Neural progenitor cell (in vitro differentiated cells): ENCODE results near the gene TPM1. TPM values are rescaled to one million over a fixed set of nuclear protein-coding genes. Genes with fewer than 3 reads are reported as not detected.

ENCODE experiments used
- DNase-seq: peaks from one replicate; pipeline ENCODE4 v3.0.0-alpha.2; 2016; ENCODE audit warnings: low spot score
- H2AFZ ChIP-seq: fragments of 200-600 bp; sonication (generic); replicated peaks from 2 replicates; pipeline ENCODE4 v1.6.1; 2016; ENCODE audit warnings: antibody characterized with exemption
- H3F3A ChIP-seq: fragments of 200-600 bp; sonication (generic); 2 replicates; pipeline ENCODE4 v1.6.1; 2016; ENCODE audit warnings: antibody characterized with exemption, low read depth
- H3K27ac ChIP-seq: fragments of 200-600 bp; sonication (generic); 2 replicates; pipeline ENCODE4 v1.5.1; 2016; ENCODE audit warnings: mild to moderate bottlenecking
- H3K27me3 ChIP-seq: fragments of 200-600 bp; sonication (generic); 2 replicates; pipeline ENCODE4 v1.6.1; 2016; ENCODE audit warnings: mild to moderate bottlenecking, moderate library complexity
- H3K36me3 ChIP-seq: fragments of 200-600 bp; sonication (generic); 2 replicates; pipeline ENCODE4 v1.5.1; 2016
- H3K4me1 ChIP-seq: fragments of 200-600 bp; sonication (generic); 2 replicates; pipeline ENCODE4 v1.6.1; 2016; ENCODE audit warnings: mixed run types
- H3K4me2 ChIP-seq: fragments of 200-600 bp; sonication (generic); 2 replicates; pipeline ENCODE4 v1.6.1; 2016
- H3K4me3 ChIP-seq: fragments of 200-600 bp; sonication (generic); 2 replicates; pipeline ENCODE4 v1.5.1; 2016
- H3K79me2 ChIP-seq: fragments of 200-600 bp; sonication (generic); 2 replicates; pipeline ENCODE4 v1.6.1; 2016; ENCODE audit warnings: low read depth
- H3K9ac ChIP-seq: fragments of 200-600 bp; sonication (generic); 2 replicates; pipeline ENCODE4 v1.6.1; 2016
- H3K9me3 ChIP-seq: fragments of 200-600 bp; sonication (generic); 2 replicates; pipeline ENCODE4 v1.5.1; 2016; ENCODE audit warnings: low read depth
- H4K20me1 ChIP-seq: fragments of 200-600 bp; sonication (generic); 2 replicates; pipeline ENCODE4 v1.6.1; 2016; ENCODE audit warnings: low read depth
- H3K27ac Mint-ChIP-seq: 3 replicates; pipeline ENCODE4 v1.8.0; 2021; ENCODE audit warnings: mixed read lengths
- H3K27me3 Mint-ChIP-seq: 2 replicates; pipeline ENCODE4 v1.8.0; 2022; ENCODE audit warnings: low read depth, mild to moderate bottlenecking, inconsistent platforms, moderate library complexity, mixed read lengths; ENCODE audit not compliant: insufficient read depth
- H3K36me3 Mint-ChIP-seq: 3 replicates; pipeline ENCODE4 v1.8.0; 2021; ENCODE audit warnings: mixed read lengths
- H3K4me1 Mint-ChIP-seq: 3 replicates; pipeline ENCODE4 v1.8.0; 2021; ENCODE audit warnings: mixed read lengths
- H3K4me3 Mint-ChIP-seq: 3 replicates; pipeline ENCODE4 v1.8.0; 2021; ENCODE audit warnings: mild to moderate bottlenecking, moderate library complexity, mixed read lengths
- H3K9me3 Mint-ChIP-seq: 3 replicates; pipeline ENCODE4 v1.8.0; 2020; ENCODE audit warnings: mixed read lengths
- EZH2 ChIP-seq: fragments of 200-600 bp; sonication (generic); IDR thresholded peaks from 2 replicates; pipeline ENCODE4 v1.6.1; 2017; ENCODE audit warnings: antibody characterized with exemption, mild to moderate bottlenecking, moderate library complexity
- EZH2phosphoT487 ChIP-seq: fragments of 200-600 bp; sonication (generic); IDR thresholded peaks from 2 replicates; pipeline ENCODE4 v1.6.1; 2017; ENCODE audit warnings: antibody characterized with exemption
- total RNA-seq: library from RNA; depleted of rRNA; stranded (reverse); fragments of >200 nt; gene quantifications from 2 replicates; pipeline ENCODE4 v1.2.3, GENCODE V29; 2015; ENCODE audit warnings: low replicate concordance
- TF ChIP-seq, protein P1 (sequence below): fragments of 200-600 bp; sonication (generic); IDR thresholded peaks from 2 replicates; pipeline ENCODE4 v1.5.1; 2017; ENCODE audit warnings: antibody characterized with exemption, mild to moderate bottlenecking

The TPM1 gene
- total RNA-seq, 1 donor from 2014 or later, result 623 TPM

DNA sequence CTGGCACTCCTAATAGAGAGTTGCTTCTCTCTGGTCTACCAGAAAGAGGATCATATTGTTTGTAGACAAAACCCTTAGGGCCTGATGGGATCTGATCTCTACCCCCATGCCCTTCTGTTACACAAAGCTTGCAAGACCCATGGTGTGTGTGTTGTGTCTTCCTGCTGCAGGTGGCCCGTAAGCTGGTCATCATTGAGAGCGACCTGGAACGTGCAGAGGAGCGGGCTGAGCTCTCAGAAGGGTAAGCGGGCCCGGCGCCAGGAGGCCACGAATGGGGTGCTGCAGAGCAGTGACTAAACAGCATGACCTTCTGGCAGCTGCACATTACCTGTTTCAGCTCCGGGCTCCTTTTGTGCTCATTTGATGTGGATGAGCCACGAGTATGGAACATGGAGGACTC is 18.2 kb downstream of the TPM1 start:
- TF ChIP-seq, protein P1, sequence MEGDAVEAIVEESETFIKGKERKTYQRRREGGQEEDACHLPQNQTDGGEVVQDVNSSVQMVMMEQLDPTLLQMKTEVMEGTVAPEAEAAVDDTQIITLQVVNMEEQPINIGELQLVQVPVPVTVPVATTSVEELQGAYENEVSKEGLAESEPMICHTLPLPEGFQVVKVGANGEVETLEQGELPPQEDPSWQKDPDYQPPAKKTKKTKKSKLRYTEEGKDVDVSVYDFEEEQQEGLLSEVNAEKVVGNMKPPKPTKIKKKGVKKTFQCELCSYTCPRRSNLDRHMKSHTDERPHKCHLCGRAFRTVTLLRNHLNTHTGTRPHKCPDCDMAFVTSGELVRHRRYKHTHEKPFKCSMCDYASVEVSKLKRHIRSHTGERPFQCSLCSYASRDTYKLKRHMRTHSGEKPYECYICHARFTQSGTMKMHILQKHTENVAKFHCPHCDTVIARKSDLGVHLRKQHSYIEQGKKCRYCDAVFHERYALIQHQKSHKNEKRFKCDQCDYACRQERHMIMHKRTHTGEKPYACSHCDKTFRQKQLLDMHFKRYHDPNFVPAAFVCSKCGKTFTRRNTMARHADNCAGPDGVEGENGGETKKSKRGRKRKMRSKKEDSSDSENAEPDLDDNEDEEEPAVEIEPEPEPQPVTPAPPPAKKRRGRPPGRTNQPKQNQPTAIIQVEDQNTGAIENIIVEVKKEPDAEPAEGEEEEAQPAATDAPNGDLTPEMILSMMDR, result no peak
- no peak for TF ChIP-seq EZH2
- no peak for TF ChIP-seq EZH2phosphoT487
- H3K4me1 Mint-ChIP-seq, result peaks cover 8% of the 10 kb centered on the region
- Histone ChIP-seq H3F3A (peaks cover 53% of the 10 kb centered on the region), H4K20me1 (peaks cover 15% of the 10 kb centered on the region), H3K79me2 (peaks cover 6% of the 10 kb centered on the region), H3K27me3 (no peaks in the 10 kb centered on the region), H3K9ac (no peak overlapping the region), H2AFZ (no peak overlapping the region), H3K4me1 (no peaks in the 10 kb centered on the region), H3K36me3 (peaks cover 61% of the 10 kb centered on the region), H3K27ac (no peak overlapping the region), H3K9me3 (no peaks in the 10 kb centered on the region), H3K4me3 (no peak overlapping the region), H3K4me2 (no peak overlapping the region)
- H3K36me3 Mint-ChIP-seq, result peaks cover 59% of the 10 kb centered on the region
- H3K4me3 Mint-ChIP-seq, result no peak overlapping the region
- DNase-seq, result no peak
- H3K9me3 Mint-ChIP-seq, result no peaks in the 10 kb centered on the region
- H3K27ac Mint-ChIP-seq, result no peak overlapping the region
- H3K27me3 Mint-ChIP-seq, result no peaks in the 10 kb centered on the region

DNA sequence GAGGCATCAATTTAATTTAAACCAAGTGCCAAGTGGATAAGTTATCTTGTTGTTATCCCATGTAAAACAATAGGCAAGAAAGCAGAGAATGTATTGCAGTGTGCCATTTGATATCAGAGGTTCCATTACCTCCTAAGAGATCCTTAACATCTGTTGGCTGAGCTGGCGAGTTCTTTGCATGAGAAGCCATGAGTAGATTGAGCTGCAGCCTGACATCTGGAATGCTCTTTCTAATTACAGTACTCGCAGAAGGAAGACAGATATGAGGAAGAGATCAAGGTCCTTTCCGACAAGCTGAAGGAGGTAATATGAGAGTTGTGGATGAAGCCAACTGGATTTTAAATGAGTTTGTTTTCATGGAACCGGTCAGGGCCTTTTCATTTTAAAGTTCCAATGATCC is 19.4 kb downstream of the TPM1 start:
- H3K4me1 ChIP-seq, result no peaks in the 10 kb centered on the region
- no peak overlapping the region for H3K9ac ChIP-seq
- no peak overlapping the region for H3K4me3 ChIP-seq
- H3K36me3 ChIP-seq, result peaks cover 61% of the 10 kb centered on the region
- H3F3A ChIP-seq, result peaks cover 55% of the 10 kb centered on the region
- Mint-ChIP-seq H3K36me3 (peaks cover 62% of the 10 kb centered on the region), H3K27ac (no peak overlapping the region), H3K27me3 (no peaks in the 10 kb centered on the region), H3K9me3 (no peaks in the 10 kb centered on the region), H3K4me1 (peaks cover 10% of the 10 kb centered on the region), H3K4me3 (no peak overlapping the region)
- no peak overlapping the region for H2AFZ ChIP-seq
- H3K27ac ChIP-seq, result no peak overlapping the region
- no peaks in the 10 kb centered on the region for H3K9me3 ChIP-seq
- TF ChIP-seq EZH2, result no peak
- peaks cover 17% of the 10 kb centered on the region for H4K20me1 ChIP-seq
- H3K79me2 ChIP-seq, result no peaks in the 10 kb centered on the region
- H3K4me2 ChIP-seq, result no peak overlapping the region
- no peak for DNase-seq
- H3K27me3 ChIP-seq, result no peaks in the 10 kb centered on the region

DNA sequence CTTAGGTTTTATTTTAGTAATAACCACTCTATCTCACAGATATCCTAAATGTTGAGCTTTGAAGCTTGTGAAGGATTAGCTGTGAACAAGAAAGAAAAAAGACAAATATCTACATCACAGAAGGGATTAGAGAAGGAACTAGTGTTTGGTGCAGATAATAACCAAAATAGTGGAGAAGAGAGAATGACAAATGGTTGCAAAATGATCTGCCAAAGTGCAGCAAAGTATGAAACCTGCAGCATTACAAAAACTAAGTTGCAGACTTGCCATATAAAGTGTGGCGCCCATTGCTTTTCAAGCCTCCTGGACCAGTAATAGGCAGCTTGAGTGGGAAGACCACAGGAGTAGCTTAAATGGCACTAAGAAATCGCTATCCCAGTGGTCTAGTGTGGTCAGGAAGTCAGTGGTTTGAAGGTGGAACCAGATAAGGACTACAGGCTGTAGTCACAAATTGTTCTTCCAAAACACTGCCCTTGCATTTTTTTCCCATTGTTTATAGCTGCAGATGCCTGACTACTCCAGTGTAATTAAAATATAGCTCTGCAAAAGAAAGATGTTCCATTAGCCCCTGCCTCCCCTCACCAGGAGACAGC is 20.7 kb downstream of the TPM1 start:
- Mint-ChIP-seq H3K36me3 (peaks cover 58% of the 10 kb centered on the region), H3K27ac (no peak overlapping the region), H3K4me1 (peaks cover 10% of the 10 kb centered on the region), H3K4me3 (no peak overlapping the region), H3K27me3 (no peaks in the 10 kb centered on the region), H3K9me3 (no peaks in the 10 kb centered on the region)
- H3K79me2 ChIP-seq, result no peaks in the 10 kb centered on the region
- peaks cover 50% of the 10 kb centered on the region for H3K36me3 ChIP-seq
- no peak overlapping the region for H3K4me3 ChIP-seq
- DNase-seq, result no peak
- no peak overlapping the region for H2AFZ ChIP-seq
- peaks cover 17% of the 10 kb centered on the region for H4K20me1 ChIP-seq
- no peaks in the 10 kb centered on the region for H3K27me3 ChIP-seq
- H3K27ac ChIP-seq, result no peak overlapping the region
- no peak for TF ChIP-seq EZH2
- no peaks in the 10 kb centered on the region for H3K9me3 ChIP-seq
- no peak overlapping the region for H3K9ac ChIP-seq
- H3K4me2 ChIP-seq, result no peak overlapping the region
- H3F3A ChIP-seq, result peaks cover 63% of the 10 kb centered on the region
- no peaks in the 10 kb centered on the region for H3K4me1 ChIP-seq

DNA sequence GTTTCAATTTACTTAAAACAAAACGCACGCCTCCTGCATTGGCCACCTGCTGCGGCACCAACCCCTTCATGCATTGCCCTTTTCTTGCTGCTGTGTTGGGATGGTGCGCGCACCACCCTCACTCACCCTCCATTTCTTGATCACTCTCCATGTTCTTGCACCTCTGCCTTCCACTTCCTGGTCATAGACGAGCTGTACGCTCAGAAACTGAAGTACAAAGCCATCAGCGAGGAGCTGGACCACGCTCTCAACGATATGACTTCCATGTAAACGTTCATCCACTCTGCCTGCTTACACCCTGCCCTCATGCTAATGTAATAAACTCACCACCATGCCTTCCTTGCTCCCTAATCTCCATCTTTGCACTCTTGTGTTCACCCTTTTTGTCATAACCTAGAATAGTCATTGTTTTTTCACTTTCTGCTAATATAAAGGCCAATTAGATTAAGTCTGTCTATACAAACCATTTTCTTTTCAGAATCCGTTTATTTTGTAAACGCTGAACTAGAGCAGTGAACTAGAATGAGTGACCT is 21.4 kb downstream of the TPM1 start:
- Histone ChIP-seq H3F3A (peaks cover 63% of the 10 kb centered on the region), H3K9me3 (no peaks in the 10 kb centered on the region), H2AFZ (no peak overlapping the region), H3K27me3 (no peaks in the 10 kb centered on the region), H3K4me1 (no peaks in the 10 kb centered on the region), H3K27ac (no peak overlapping the region), H3K9ac (no peak overlapping the region), H3K79me2 (no peaks in the 10 kb centered on the region), H3K36me3 (peaks cover 43% of the 10 kb centered on the region), H3K4me2 (no peak overlapping the region), H3K4me3 (no peak overlapping the region), H4K20me1 (peaks cover 17% of the 10 kb centered on the region)
- H3K36me3 Mint-ChIP-seq, result peaks cover 57% of the 10 kb centered on the region
- no peaks in the 10 kb centered on the region for H3K9me3 Mint-ChIP-seq
- no peak overlapping the region for H3K27ac Mint-ChIP-seq
- no peak overlapping the region for H3K4me3 Mint-ChIP-seq
- H3K27me3 Mint-ChIP-seq, result no peaks in the 10 kb centered on the region
- TF ChIP-seq EZH2, result no peak
- TF ChIP-seq EZH2phosphoT487, result no peak
- TF ChIP-seq, protein P1, result no peak
- H3K4me1 Mint-ChIP-seq, result peaks cover 10% of the 10 kb centered on the region
- DNase-seq, result no peak
